ENCODE data around the gene PEAK3.

The PEAK3 gene

GRCh38 chr19:2268861-2269243, 13.1 kb downstream of the PEAK3 start:
- Histone ChIP-seq H3F3A (ENCODE audit: insufficient read depth, low read length) (peaks cover 46% of the 10 kb centered on the region), H3K9me2 (replicated peaks; ENCODE audit: insufficient read depth, low read length) (no peaks in the 10 kb centered on the region), H3K4me3 (ENCODE audit: low read length) (peak overlapping the region; percentile 85), H4K20me1 (ENCODE audit: insufficient read depth, low read length) (peaks cover 38% of the 10 kb centered on the region), H3K9ac (ENCODE audit: low read length) (peak overlapping the region; percentile 61), H3K27me3 (replicated peaks; ENCODE audit: insufficient read depth, low read length) (no peaks in the 10 kb centered on the region), H2AFZ (ENCODE audit: low read length) (peak overlapping the region; percentile 68), H3K4me1 (ENCODE audit: low read length) (peaks cover 35% of the 10 kb centered on the region), H3K4me2 (ENCODE audit: low read depth, low read length) (peak overlapping the region; percentile 90), H3K36me3 (replicated peaks; ENCODE audit: insufficient read depth, low read length) (peaks cover 17% of the 10 kb centered on the region), H3K27ac (ENCODE audit: low read length) (no peak overlapping the region; the same call in 1 of the 2 replicates), H3K79me2 (ENCODE audit: low read length) (peaks cover 57% of the 10 kb centered on the region), H3K9me3 (replicated peaks; ENCODE audit: insufficient read depth, low read length) (no peaks in the 10 kb centered on the region)
- no peak for DNase-seq
- TF ChIP-seq EZH2phosphoT487 (IDR thresholded peaks at IDR 0.05; ENCODE audit: low read length) (no peak), EZH2 (optimal IDR thresholded peaks at IDR 0.05; ENCODE audit: low read depth, low read length) (no peak), CTCF (IDR thresholded peaks at IDR 0.05; ENCODE audit: low read length) (no peak)

GRCh38 chr19:2268480-2268830, 13.5 kb downstream of the PEAK3 start:
- peaks cover 44% of the 10 kb centered on the region for H3F3A ChIP-seq (ENCODE audit: insufficient read depth, low read length)
- H3K4me3 ChIP-seq (ENCODE audit: low read length), result peak overlapping the region; percentile 85
- peak; percentile 10 for DNase-seq
- H3K4me2 ChIP-seq (ENCODE audit: low read depth, low read length), result peak overlapping the region; percentile 90
- no peaks in the 10 kb centered on the region for H3K9me3 ChIP-seq (replicated peaks; ENCODE audit: insufficient read depth, low read length)
- peaks cover 36% of the 10 kb centered on the region for H4K20me1 ChIP-seq (ENCODE audit: insufficient read depth, low read length)
- H2AFZ ChIP-seq (ENCODE audit: low read length), result peak overlapping the region; percentile 68; the same call in 1 of the 2 replicates
- TF ChIP-seq EZH2 (optimal IDR thresholded peaks at IDR 0.05; ENCODE audit: low read depth, low read length) (no peak), CTCF (IDR thresholded peaks at IDR 0.05; ENCODE audit: low read length) (no peak), EZH2phosphoT487 (IDR thresholded peaks at IDR 0.05; ENCODE audit: low read length) (no peak)
- H3K4me1 ChIP-seq (ENCODE audit: low read length), result peaks cover 33% of the 10 kb centered on the region
- no peak overlapping the region for H3K27ac ChIP-seq (ENCODE audit: low read length)
- H3K36me3 ChIP-seq (replicated peaks; ENCODE audit: insufficient read depth, low read length), result peaks cover 17% of the 10 kb centered on the region
- H3K9me2 ChIP-seq (replicated peaks; ENCODE audit: insufficient read depth, low read length), result no peaks in the 10 kb centered on the region
- H3K9ac ChIP-seq (ENCODE audit: low read length), result peak overlapping the region; percentile 61
- H3K27me3 ChIP-seq (replicated peaks; ENCODE audit: insufficient read depth, low read length), result no peaks in the 10 kb centered on the region
- H3K79me2 ChIP-seq (ENCODE audit: low read length), result peaks cover 54% of the 10 kb centered on the region

GRCh38 chr19:2266183-2266993, 15.6 kb downstream of the PEAK3 start:
- peak overlapping the region; percentile 64 for H3K4me2 ChIP-seq (ENCODE audit: low read depth, low read length)
- TF ChIP-seq EZH2phosphoT487 (IDR thresholded peaks at IDR 0.05; ENCODE audit: low read length) (no peak), CTCF (IDR thresholded peaks at IDR 0.05; ENCODE audit: low read length) (no peak), EZH2 (optimal IDR thresholded peaks at IDR 0.05; ENCODE audit: low read depth, low read length) (no peak)
- H3K4me3 ChIP-seq (ENCODE audit: low read length), result 0 out of 2 replicates have a peak overlapping the region, but pooled peaks have one; percentile 13
- H3K36me3 ChIP-seq (replicated peaks; ENCODE audit: insufficient read depth, low read length), result 0 out of 2 replicates have a peak, but pooled peaks cover 2% of the 10 kb centered on the region
- no peaks in the 10 kb centered on the region for H3K9me2 ChIP-seq (replicated peaks; ENCODE audit: insufficient read depth, low read length)
- peaks cover 18% of the 10 kb centered on the region for H4K20me1 ChIP-seq (ENCODE audit: insufficient read depth, low read length)
- H3K9ac ChIP-seq (ENCODE audit: low read length), result peak overlapping the region; percentile 5; the same call in 1 of the 2 replicates
- peak overlapping the region; percentile 45 for H3K27ac ChIP-seq (ENCODE audit: low read length)
- H3K4me1 ChIP-seq (ENCODE audit: low read length), result peaks cover 21% of the 10 kb centered on the region
- DNase-seq, result peak; percentile 62
- H3K9me3 ChIP-seq (replicated peaks; ENCODE audit: insufficient read depth, low read length), result no peaks in the 10 kb centered on the region
- H3F3A ChIP-seq (ENCODE audit: insufficient read depth, low read length), result peaks cover 26% of the 10 kb centered on the region
- no peaks in the 10 kb centered on the region for H3K27me3 ChIP-seq (replicated peaks; ENCODE audit: insufficient read depth, low read length)
- peaks cover 41% of the 10 kb centered on the region for H3K79me2 ChIP-seq (ENCODE audit: low read length)
- H2AFZ ChIP-seq (ENCODE audit: low read length), result peak overlapping the region; percentile 97
